Natural killer cell (primary cell): ENCODE data around the gene ODAM. TPM values are rescaled to one million over a fixed set of nuclear protein-coding genes. Genes with fewer than 3 reads are reported as not detected.

ENCODE experiments used
- ATAC-seq, 3 donors: fragments of 150-1000 bp in 2 of 3; fragments of 200-7000 bp in 1 of 3; cut with Tn5 transposase; 1 replicate in 1 of 3; 2 replicates in 2 of 3; pipeline ENCODE4 v1.10.0; 2021; ENCODE audit warnings: mild to moderate bottlenecking in 2 of 3, moderate library complexity in 2 of 3
- DNase-seq, 2 donors: peaks; one replicate each; pipeline versions ENCODE4 v3.0.0 to v3.0.0-alpha.2; 2013 to 2021; ENCODE audit warnings: mixed read lengths in 1 of 2
- H3K27ac ChIP-seq: one replicate; pipeline ENCODE4 v1.5.1; 2013; ENCODE audit warnings: mild to moderate bottlenecking, low read length
- H3K27me3 ChIP-seq: one replicate; pipeline ENCODE4 v1.6.1; 2013; ENCODE audit warnings: low read length; ENCODE audit not compliant: control insufficient read depth, insufficient read depth
- H3K36me3 ChIP-seq: one replicate; pipeline ENCODE4 v1.6.1; 2013; ENCODE audit warnings: low read length; ENCODE audit not compliant: control insufficient read depth, insufficient read depth
- H3K4me1 ChIP-seq: one replicate; pipeline ENCODE4 v1.6.1; 2013; ENCODE audit warnings: low read length; ENCODE audit not compliant: control insufficient read depth, insufficient read depth
- H3K4me3 ChIP-seq: one replicate; pipeline ENCODE4 v1.5.1; 2013; ENCODE audit warnings: low read length
- H3K9me3 ChIP-seq: one replicate; pipeline ENCODE4 v1.6.1; 2013; ENCODE audit warnings: low read length; ENCODE audit not compliant: control insufficient read depth, insufficient read depth
- H3K27ac Mint-ChIP-seq, 2 donors: one replicate each; pipeline ENCODE4 v1.8.0; 2022; ENCODE audit warnings: mild to moderate bottlenecking in 2 of 2, mixed read lengths in 2 of 2, moderate library complexity in 1 of 2
- H3K27me3 Mint-ChIP-seq, 2 donors: one replicate each; pipeline ENCODE4 v1.8.0; 2022; ENCODE audit warnings: low read depth in 2 of 2, mixed read lengths in 2 of 2
- H3K36me3 Mint-ChIP-seq: one replicate; pipeline ENCODE4 v1.8.0; 2022; ENCODE audit warnings: mixed read lengths
- H3K4me1 Mint-ChIP-seq, 2 donors: one replicate each; pipeline ENCODE4 v1.8.0; 2022; ENCODE audit warnings: mixed read lengths in 2 of 2
- H3K4me3 Mint-ChIP-seq: one replicate; pipeline ENCODE4 v1.8.0; 2022; ENCODE audit warnings: mild to moderate bottlenecking, moderate library complexity, mixed read lengths
- H3K9me3 Mint-ChIP-seq, 2 donors: one replicate each; pipeline ENCODE4 v1.8.0; 2022; ENCODE audit warnings: mixed read lengths in 2 of 2
- WGBS: methylation state at CpG from one replicate; pipeline ENCODE4 v1.1.7; 2013; ENCODE audit warnings: missing lambda C conversion rate; ENCODE audit not compliant: insufficient coverage; 5-methylcytosine and 5-hydroxymethylcytosine counted together
- intact Hi-C: fragments of 100-400 bp; cut with micrococcal nuclease; formaldehyde crosslinking; loops from one replicate; pipeline ENCODE4 v1.14.2; 2022
- total RNA-seq, 4 donors: library from RNA; stranded (reverse); fragments of 120-200 nt in 1 of 4; gene quantifications; one replicate each; pipeline versions ENCODE4 v1.2.3 to v1.2.4, GENCODE V29; 2013 to 2022
- TF ChIP-seq, protein P1 (sequence below): fragments of 200-600 bp; IDR thresholded peaks from one replicate; pipeline ENCODE4 v1.8.0; 2022; ENCODE audit warnings: antibody characterized with exemption

The ODAM gene
- total RNA-seq, 3 donors from 2014 or later (not counting 1 experiment from before 2014, with no cell fraction given) = not detected

DNA sequence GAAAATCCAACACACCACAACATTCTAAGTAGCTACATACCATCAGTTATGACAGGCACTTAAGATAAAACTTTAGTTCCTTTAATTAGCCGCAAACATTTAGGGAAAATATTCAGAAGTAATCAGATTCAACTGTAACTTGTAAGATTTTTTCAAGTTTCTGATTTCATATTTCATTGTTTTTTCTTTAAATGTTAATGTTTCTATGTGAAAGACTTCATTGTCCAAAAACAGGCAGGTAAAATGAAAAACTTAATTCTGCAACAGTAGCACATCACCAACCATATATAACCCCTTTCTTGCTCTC, 11.6 kb upstream of the ODAM start:
- ATAC-seq (no peak), DNase-seq (no peak)
- no peak overlapping the region for H3K4me3 ChIP-seq
- H3K27ac ChIP-seq = no peak overlapping the region
- 71% methylated on average over 1 of the region's 1 CpG for WGBS
- TF ChIP-seq, protein P1, sequence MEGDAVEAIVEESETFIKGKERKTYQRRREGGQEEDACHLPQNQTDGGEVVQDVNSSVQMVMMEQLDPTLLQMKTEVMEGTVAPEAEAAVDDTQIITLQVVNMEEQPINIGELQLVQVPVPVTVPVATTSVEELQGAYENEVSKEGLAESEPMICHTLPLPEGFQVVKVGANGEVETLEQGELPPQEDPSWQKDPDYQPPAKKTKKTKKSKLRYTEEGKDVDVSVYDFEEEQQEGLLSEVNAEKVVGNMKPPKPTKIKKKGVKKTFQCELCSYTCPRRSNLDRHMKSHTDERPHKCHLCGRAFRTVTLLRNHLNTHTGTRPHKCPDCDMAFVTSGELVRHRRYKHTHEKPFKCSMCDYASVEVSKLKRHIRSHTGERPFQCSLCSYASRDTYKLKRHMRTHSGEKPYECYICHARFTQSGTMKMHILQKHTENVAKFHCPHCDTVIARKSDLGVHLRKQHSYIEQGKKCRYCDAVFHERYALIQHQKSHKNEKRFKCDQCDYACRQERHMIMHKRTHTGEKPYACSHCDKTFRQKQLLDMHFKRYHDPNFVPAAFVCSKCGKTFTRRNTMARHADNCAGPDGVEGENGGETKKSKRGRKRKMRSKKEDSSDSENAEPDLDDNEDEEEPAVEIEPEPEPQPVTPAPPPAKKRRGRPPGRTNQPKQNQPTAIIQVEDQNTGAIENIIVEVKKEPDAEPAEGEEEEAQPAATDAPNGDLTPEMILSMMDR = no peak
- Mint-ChIP-seq H3K4me3 (no peak overlapping the region), H3K36me3 (no peaks in the 10 kb centered on the region), H3K27me3 (no peaks in the 10 kb centered on the region), H3K9me3 (peaks cover 0 to 4% of the 10 kb centered on the region in 2 donors), H3K4me1 (no peaks in the 10 kb centered on the region), H3K27ac (no peak overlapping the region)
- intact Hi-C loops = no loop called here
- H3K27me3 ChIP-seq = no peaks in the 10 kb centered on the region
- H3K36me3 ChIP-seq = no peaks in the 10 kb centered on the region
- H3K9me3 ChIP-seq = no peaks in the 10 kb centered on the region
- no peaks in the 10 kb centered on the region for H3K4me1 ChIP-seq

DNA sequence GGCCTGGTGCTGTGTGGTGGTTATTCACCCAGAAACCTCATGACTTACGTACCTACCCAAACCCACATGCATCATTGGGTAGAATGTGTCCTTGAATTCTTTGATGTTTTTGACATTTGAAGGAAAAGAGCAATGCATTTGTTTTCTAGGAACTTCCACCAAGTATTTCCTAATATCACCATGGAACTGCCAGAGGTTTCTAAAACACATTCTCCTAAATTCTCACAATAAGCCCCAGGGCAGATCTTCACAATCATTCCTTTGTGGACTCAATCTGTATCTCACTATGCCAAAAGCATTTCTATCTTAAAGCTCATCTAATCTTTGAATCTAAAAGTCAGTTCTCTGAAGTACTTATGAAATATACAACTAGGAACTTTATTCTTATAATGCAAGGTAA, 8.3 kb upstream of the ODAM start:
- no peak for DNase-seq
- no peaks in the 10 kb centered on the region for H3K4me1 Mint-ChIP-seq
- no peaks in the 10 kb centered on the region for H3K9me3 Mint-ChIP-seq
- no peak for ATAC-seq
- H3K27me3 Mint-ChIP-seq = no peaks in the 10 kb centered on the region
- intact Hi-C loops = no loop called here
- H3K4me3 Mint-ChIP-seq = no peak overlapping the region
- H3K27me3 ChIP-seq = no peaks in the 10 kb centered on the region
- H3K36me3 ChIP-seq = no peaks in the 10 kb centered on the region
- no peaks in the 10 kb centered on the region for H3K36me3 Mint-ChIP-seq
- H3K27ac Mint-ChIP-seq = no peak overlapping the region
- no peak overlapping the region for H3K4me3 ChIP-seq
- no peaks in the 10 kb centered on the region for H3K9me3 ChIP-seq
- H3K27ac ChIP-seq = no peak overlapping the region
- TF ChIP-seq, protein P1 = no peak
- H3K4me1 ChIP-seq = no peaks in the 10 kb centered on the region
- WGBS = no CpG with 5 or more reads among the region's 1 CpG

DNA sequence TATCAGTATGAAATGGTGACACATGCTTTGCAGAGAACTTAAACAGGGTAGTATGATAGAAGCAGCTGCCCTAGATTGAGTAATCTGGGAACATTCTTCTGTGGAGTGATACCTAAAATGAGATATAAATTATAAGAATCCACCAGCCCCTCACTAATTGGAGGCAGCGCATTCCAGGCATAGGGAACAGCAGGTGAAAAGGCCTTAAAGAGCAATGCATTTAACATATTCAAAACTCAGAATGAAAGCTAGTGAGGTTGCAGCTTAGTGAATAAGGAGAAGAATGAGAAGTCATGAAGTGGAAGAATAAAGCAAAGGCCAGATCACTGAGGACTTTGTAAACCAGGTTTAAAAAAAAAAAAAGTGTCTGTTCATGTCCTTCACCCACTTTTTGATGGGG, 4.9 kb upstream of the ODAM start:
- H3K9me3 Mint-ChIP-seq = no peaks in the 10 kb centered on the region
- no peak overlapping the region for H3K4me3 ChIP-seq
- TF ChIP-seq, protein P1 = no peak
- intact Hi-C loops = no loop called here
- no peaks in the 10 kb centered on the region for H3K36me3 Mint-ChIP-seq
- WGBS = no CpG with 5 or more reads among the region's 1 CpG
- H3K27ac Mint-ChIP-seq = no peak overlapping the region
- DNase-seq (no peak), ATAC-seq (no peak)
- no peak overlapping the region for H3K27ac ChIP-seq
- no peaks in the 10 kb centered on the region for H3K4me1 ChIP-seq
- no peaks in the 10 kb centered on the region for H3K27me3 ChIP-seq
- H3K4me3 Mint-ChIP-seq = no peak overlapping the region
- no peaks in the 10 kb centered on the region for H3K4me1 Mint-ChIP-seq
- no peaks in the 10 kb centered on the region for H3K27me3 Mint-ChIP-seq
- H3K9me3 ChIP-seq = no peaks in the 10 kb centered on the region
- H3K36me3 ChIP-seq = no peaks in the 10 kb centered on the region

- no peaks in the 10 kb centered on the region for H3K36me3 ChIP-seq
- no peak overlapping the region for H3K4me3 ChIP-seq
- 68% methylated on average over 1 of the region's 1 CpG for WGBS
- intact Hi-C loops = no loop called here
- Mint-ChIP-seq H3K27ac (no peak overlapping the region), H3K27me3 (no peaks in the 10 kb centered on the region), H3K4me1 (no peaks in the 10 kb centered on the region), H3K9me3 (no peaks in the 10 kb centered on the region), H3K36me3 (no peaks in the 10 kb centered on the region), H3K4me3 (no peak overlapping the region)
- H3K9me3 ChIP-seq = no peaks in the 10 kb centered on the region
- TF ChIP-seq, protein P1 = no peak
- H3K4me1 ChIP-seq = no peaks in the 10 kb centered on the region
- DNase-seq (no peak), ATAC-seq (no peak)
- no peaks in the 10 kb centered on the region for H3K27me3 ChIP-seq
- H3K27ac ChIP-seq = no peak overlapping the region
These were observed 3.9 kb upstream of the ODAM start for GRCh38 chr4:70191647-70192046.
